ENCODE data around the gene ZNF516. TPM values are rescaled to one million over a fixed set of nuclear protein-coding genes. Genes with fewer than 3 reads are reported as not detected.

The ZNF516 gene
- total RNA-seq, 1 donor from 2014 or later = 53.5 TPM

DNA sequence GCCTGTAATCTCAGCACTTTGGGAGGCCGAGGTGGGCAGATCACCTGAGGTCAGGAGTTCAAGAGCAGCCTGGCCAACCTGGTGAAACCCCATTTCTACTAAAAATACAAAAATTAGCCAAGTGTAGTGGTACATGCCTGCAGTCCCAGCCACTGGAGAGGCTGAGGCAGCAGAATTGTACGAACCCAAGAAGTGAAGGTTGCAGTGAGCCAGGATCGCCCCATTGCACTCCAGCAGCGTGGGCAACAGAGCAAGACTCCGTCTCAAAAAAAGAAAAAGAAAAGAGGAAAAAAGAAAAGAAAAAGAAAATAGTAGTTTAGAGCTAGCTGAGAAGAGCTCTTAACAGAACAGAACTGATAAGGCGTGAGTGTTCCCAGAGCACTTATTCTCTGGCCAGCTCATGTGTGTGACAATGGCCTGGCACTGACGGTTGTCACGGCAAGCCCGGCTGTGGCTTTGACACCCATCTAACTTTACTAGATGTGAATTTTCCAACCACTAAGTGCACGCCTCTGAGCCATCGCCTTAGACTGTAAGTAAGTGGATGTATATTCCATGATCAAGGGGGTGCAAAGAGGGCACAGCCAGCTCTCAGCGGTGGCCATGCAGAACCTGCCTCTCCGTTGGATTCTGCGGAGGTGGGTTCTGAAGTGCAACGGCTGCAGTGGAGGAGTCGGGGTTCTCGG, 80.0 kb downstream of the ZNF516 start:
- ATAC-seq (no peak), DNase-seq (ENCODE audit: low spot score) (no peak)
- intact Hi-C loops (cut with DNase I) = no loop called here

DNA sequence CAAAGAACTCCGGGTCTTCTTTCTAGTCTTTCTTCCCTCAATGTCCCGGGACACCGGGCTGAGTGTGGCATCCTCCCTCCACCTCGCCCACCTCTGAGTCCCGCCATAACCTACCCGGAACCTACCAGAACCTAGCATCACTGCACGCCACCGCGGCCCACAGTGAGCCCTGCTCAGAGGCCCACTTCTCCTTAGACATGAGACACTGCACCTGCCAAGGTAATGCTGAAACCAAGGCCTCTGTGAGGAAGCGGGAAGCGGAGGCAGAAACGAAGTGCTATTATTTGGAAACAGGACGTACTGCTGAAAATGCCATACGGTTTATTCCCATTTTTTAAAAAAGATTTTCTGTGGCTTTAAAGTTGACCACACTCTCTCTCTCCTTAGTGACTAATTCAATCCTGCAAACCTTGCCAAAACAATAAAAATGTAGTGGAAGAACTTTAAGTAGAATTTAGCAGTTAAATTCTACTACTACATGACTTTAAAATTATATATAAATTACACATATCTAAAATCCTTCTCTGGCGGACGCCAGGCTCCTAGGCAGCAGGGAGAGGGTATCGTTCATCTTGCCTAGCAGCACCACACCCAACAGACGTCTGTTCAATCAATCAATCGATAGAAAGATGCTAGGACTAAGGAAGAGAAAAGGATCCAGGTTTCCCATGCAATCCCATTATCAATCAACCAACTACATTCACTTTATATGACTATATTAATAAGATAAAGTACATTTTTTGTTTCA, 82.0 kb downstream of the ZNF516 start:
- DNase-seq (ENCODE audit: low spot score) (no peak), ATAC-seq (peak; percentile 14)
- intact Hi-C loops (cut with DNase I) = no loop called here

DNA sequence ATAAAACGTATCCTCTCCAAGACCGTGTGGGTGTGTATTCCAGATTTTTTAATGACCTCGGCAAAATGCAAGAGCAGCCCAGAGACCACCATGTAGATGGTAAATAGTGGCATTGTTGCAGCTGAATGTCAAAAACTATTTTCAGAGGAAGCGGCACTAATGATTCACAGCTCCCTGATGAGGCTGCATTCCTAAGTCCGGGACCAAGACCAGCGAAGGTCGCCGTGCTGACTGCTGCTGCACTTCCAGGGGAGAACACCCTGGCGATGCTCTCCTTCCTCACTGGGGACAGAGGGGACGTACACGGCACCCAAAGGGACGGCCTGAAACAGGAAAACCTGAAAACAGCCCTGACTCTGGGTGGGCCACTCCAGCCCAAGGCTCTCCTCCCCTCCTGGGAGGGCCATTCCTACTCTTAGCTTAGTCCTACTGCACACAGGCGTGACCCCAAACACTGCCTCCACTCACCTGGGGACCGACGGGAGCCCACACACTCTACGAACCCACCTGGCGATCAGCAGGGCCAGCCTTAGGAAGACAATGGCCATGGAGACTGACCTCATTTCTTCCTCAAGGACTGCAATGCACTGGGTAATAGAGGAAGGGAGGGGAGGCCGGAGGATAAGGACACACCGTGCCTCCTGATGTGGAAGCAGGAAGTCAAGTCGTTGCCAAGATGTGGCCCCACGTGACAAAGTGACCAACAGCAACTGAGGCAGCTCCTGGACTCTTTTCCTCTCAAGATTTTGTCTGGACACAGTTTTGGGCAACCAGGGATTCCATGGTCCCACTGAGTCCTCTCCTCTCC, 82.8 kb downstream of the ZNF516 start:
- peak; percentile 65 for ATAC-seq
- no peak for DNase-seq (ENCODE audit: low spot score)
- intact Hi-C loops (cut with DNase I) = no loop called here

DNA sequence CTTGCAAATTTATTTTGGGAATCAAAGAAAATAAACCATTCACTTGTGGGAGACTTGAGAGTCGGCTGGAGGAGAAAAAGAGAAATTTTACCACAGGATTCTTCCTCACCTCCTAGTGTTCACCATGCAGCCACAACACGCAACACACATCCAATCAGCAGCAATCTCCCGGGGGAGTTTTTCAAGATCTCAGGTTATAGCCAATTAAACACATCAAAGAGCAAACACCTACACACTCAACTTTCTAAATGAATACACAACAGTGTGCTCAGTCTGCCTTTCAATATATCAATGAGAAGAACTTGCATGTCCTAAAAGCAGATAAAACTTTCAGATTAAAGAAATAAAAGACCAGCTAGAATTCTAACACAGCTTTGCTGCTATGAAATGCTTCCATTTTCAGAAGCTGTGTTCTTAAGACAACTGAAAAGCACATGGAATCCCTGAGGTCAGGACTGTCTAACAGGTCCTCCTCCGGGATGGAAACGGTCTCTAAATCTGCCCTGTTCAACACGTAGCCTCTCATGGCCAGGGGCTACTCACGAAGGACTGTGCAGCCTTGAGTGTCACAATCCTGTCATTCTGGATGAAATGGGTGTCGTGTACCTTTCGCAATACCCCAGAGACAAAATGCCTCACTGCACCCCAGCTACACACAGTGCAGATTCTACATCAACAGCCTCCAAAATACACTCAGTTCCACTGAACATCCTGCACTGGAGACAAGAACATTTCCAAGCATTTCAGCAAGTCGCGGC, 84.2 kb downstream of the ZNF516 start:
- ATAC-seq (no peak), DNase-seq (ENCODE audit: low spot score) (no peak)
- intact Hi-C loops (cut with DNase I) = no loop called here

DNA sequence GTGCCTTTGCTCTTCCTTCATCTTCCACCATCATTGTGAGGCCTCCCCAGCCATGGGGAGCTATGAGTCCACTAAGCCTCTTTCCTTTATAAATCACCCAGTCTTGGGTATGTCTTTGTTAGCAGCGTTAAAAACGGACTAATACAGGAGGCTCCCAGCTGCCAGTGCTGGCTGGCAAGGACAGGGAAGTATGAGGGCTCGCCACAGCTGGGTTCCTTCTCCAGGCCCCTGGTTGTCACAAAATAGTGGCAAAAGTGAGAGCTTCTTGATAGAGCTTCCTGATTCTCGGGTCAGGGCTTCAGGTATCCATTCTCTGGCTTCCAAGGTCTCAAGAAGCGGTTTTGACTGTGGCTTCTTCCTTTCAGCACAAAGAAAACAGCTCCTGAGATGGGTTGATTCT, 85.0 kb downstream of the ZNF516 start:
- no peak for ATAC-seq
- intact Hi-C loops (cut with DNase I) = no loop called here

DNA sequence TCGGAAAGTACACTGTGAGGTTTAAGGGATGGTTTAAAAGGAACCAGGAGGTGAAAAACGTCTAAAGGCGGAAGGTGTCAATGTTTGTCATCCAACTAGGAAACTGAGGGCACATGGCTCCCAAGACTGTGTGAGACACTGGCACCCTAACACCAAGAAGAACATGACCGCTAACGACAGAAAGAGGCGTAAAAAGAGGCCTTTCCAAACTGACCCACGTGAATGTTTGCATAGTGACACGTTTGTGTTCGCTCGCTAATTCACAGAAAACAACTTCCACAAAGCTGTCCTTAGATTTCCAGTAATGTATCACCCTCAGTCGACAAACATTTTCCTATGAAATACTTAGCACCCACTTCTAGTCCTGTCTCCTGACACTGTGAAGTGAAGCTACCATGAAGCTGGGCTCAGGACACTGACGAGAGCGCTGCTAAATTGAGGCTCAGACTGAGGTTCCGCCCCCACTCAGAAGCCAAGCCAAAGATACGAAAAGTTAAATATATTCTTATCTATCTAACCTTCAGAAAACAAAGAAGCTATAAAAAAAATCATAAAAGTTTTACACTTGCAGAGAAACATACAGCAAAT, 86.5 kb downstream of the ZNF516 start:
- intact Hi-C loops (cut with DNase I) = loop anchor here (10.0 kb wide), 1 partner anchor 206 kb away; no protein-coding TSS in a partner anchor
- DNase-seq (ENCODE audit: low spot score) (no peak), ATAC-seq (no peak)

More for the DNA sequence above, 85.0 kb downstream of the ZNF516 start:
- no peak for DNase-seq (ENCODE audit: low spot score)

DNA sequence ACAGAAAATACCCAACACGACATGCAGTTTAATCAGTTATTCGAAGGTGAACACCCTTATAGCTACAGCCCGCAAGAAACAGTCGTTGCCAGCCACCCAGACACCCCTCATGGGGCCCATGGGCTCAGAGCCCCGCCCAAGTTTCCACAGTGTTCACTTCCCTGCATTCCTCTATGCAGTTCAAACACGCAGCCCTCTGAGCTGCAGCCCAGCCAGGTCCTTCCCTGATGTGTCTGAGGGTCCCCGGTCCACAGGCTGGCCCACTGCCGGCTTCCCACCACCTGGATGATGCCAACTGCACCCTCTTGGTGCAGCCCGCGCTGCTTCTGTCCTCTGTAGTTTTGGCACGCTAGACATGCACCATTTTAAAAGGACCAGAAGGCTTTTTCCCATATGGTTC, 87.4 kb downstream of the ZNF516 start:
- intact Hi-C loops (cut with DNase I) = loop anchor here (10.0 kb wide), 1 partner anchor 207 kb away; no protein-coding TSS in a partner anchor

DNA sequence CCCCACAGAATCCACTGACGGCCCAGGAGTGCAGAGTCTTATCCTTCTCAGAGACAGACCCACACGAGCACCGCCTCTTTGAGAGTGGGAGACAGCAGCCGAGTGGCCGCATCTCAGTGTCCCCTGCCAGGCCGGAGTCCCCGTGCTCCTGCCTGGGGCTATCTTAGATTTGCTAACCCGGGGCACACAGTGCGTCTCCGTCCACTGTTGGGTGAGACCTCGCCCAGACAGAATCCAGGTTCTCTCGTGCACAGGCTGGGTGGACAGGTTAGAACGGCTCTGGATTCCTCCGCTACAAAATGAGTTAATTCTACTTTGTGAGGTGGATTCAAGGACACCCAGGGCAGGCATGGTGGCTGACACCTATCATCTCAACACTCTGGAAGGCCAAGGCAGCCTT, 88.3 kb downstream of the ZNF516 start:
- no peak for ATAC-seq
- DNase-seq (ENCODE audit: low spot score) = no peak
- intact Hi-C loops (cut with DNase I) = loop anchor here (1.0 to 10.0 kb wide), 2 partner anchors 208 to 293 kb away; no protein-coding TSS in a partner anchor

More for the DNA sequence above, 87.4 kb downstream of the ZNF516 start:
- DNase-seq (ENCODE audit: low spot score) = no peak
- no peak for ATAC-seq

DNA sequence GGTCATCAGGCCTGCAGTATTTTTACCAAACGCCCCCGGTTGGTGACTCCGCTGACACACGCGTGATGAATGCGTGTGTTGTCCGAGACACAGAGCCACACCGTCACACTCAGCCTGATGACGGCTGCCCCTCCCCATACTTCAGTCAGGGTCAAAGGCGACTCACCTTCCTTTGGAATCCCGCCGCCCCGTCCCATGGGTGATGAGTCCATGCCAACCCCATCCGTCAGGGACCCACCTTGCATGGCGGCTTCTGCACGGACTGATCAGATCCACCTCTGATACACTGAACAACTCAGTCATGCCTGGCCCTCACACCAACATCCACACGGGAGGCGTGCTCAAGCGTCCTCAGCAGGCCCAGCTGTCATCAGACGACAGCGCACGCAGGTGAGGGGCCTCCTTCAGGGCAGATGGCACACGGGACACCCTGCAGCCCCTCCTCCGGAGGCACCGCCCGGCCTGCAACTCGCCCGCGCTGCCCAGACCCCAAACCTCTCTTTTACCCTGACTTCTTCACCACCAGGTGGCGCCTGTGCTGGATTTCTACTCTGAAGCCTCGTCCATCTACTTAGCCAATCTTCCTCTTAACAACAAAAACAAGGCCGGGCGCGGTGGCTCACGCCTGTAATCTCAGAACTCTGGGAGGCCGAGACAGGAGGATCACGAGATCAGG, 89.2 kb downstream of the ZNF516 start:
- intact Hi-C loops (cut with DNase I) = loop anchor here (1.0 to 10.0 kb wide), 2 partner anchors 209 to 293 kb away; no protein-coding TSS in a partner anchor
- DNase-seq (ENCODE audit: low spot score) (no peak), ATAC-seq (peak; percentile 27)

DNA sequence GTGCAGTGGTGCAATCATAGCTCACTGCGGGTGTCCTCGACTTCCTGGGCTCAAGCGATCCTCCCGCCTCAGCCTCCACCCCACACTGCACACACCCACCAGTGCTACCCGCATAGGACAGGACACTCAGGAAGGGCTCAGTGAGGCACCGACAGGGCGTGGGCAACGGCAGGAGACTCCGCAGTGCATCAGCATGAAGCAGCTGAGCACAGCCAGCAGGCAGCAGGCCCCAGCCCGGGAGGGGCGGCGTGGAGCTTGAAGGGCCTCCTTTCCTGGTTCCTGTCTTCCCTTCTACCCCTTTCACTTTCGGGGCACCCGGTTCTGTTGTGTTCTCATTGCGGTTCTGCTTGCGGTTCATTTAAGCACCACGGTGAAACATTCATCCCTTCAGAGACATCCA, 89.8 kb downstream of the ZNF516 start:
- DNase-seq (ENCODE audit: low spot score) (no peak), ATAC-seq (no peak)
- intact Hi-C loops (cut with DNase I) = loop anchor here (10.0 kb wide), 1 partner anchor 210 kb away; no protein-coding TSS in a partner anchor

DNA sequence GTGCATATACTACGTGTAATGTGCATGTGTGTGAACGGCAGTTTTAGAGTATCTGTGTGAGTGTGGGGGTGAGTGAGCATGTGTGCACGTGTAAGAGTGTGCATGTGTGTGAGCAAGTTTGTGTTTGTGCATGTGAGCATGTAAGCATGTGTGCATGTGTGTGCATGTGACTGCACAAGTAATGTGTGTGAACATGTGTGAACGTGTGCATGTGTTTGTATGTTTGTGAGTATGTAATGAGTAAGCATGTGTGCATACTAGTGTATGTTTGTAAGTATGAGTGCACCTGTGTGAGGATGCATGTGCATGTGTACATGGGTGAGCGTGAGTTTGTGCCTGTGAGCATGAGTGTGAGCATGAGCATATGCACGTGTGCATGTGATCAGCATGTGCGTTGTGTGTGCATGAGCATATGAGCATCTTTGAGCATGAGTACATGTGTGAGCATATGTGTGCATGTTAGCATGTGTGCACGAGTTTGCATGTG, 90.7 kb downstream of the ZNF516 start:
- ATAC-seq (no peak), DNase-seq (ENCODE audit: low spot score) (no peak)
- intact Hi-C loops (cut with DNase I) = loop anchor here (10.0 kb wide), 1 partner anchor 210 kb away; no protein-coding TSS in a partner anchor

DNA sequence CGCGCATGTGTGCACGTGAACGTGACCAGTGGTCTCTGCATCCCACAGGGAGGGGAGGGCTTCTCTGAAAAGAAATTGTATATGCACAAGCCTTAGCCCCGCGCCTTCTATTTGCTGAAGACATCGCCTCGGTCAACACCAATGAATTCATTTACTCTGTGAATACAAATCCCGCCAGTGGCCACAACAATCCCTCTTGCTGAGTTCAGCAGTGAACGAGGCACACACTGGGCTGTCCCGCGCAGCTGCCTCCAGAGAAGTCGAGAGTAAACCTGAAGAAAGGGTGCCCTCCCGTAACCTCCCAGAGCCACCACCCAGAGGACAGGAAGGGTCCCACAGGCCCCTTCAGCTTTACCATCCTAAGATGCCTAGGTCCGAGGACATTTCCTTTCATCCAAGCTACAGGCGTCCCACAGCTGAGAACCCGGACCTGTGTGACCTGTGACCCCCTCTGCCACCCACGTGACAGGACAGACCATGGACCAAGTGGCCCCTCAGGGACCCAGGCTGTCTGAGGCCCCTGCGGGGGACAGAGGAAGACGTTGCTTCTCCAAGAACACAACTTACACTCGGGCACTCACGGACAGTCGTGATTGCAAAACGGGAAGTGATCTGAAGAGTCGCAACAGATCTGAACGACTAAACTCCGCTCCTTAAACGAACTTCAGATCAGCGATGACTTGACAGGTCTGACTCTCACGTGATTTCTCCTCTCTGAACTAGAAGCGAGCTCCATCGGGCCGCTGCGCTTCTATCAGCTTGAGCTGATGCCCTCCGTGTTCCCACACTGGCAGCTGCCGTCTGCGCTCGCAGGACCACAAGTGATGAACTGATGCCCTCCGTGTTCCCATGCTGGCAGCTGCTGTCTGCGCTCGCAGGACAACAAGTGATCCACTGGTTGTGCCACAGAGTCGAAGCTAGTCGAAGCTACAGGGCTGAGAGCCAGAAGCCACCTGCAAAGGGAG, 92.7 kb downstream of the ZNF516 start:
- DNase-seq (ENCODE audit: low spot score) = no peak
- no peak for ATAC-seq
- intact Hi-C loops (cut with DNase I) = loop anchor here (10.0 kb wide), 1 partner anchor 212 kb away; no protein-coding TSS in a partner anchor

DNA sequence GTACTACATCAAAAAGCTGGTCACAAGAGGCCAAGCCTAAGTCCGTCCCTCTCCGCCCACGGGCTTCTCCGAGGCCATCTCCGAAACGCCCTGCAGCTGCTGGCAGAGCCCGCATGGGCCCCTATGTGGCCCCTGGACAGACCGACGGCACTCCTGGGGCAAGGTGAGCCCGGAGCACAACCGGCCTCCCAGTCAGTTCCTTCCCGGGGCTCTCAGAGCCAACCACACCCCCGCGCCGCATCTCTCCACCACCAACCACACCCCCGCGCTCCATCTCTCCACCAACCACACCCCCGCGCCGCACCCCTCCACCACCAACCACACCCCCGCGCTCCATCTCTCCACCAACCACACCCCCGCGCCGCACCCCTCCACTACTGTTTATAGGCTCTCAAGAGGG, 93.5 kb downstream of the ZNF516 start:
- intact Hi-C loops (cut with DNase I) = loop anchor here (10.0 kb wide), 1 partner anchor 213 kb away; no protein-coding TSS in a partner anchor
- ATAC-seq (peak; percentile 45), DNase-seq (ENCODE audit: low spot score) (no peak)

DNA sequence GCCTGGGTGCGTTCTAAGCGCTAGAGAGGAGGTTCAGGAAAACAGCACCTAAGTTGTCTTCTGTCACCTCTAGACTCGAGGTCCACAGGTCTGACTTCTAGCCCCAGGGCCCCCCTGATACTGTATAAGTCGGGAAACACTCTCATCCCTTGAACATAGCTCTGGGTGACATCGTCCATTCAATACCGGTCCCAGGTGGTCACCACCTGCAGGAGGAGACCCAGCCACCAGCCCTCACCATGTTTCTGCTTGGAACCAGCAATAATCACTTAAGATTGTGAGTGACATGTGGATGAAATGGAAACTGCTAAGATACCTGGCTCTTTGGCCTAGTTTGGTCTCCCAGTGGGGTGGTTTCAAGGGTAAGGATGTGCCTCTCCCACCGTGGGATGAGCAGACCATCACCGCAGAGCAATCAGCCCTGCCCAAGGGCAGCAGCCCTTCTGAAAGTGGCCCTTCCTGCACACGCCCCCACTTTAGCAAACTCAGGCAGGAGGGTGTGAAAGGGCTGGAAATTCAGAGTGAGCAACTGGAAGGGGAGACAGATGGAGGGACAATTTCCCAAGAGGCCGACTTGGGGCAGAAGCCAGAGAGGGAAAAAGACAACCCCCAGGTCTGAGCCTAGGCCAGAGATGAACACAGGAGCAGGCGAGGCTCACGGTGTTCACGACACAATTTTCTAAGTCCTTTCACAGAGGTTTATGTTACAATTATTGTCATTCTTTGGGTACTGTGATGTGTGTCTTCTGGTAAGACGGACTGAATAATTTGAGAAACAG, 95.2 kb downstream of the ZNF516 start:
- DNase-seq (ENCODE audit: low spot score) (peak; percentile 54), ATAC-seq (no peak)
- intact Hi-C loops (cut with DNase I) = loop anchor here (10.0 kb wide), 2 partner anchors 215 to 285 kb away; no protein-coding TSS in a partner anchor

DNA sequence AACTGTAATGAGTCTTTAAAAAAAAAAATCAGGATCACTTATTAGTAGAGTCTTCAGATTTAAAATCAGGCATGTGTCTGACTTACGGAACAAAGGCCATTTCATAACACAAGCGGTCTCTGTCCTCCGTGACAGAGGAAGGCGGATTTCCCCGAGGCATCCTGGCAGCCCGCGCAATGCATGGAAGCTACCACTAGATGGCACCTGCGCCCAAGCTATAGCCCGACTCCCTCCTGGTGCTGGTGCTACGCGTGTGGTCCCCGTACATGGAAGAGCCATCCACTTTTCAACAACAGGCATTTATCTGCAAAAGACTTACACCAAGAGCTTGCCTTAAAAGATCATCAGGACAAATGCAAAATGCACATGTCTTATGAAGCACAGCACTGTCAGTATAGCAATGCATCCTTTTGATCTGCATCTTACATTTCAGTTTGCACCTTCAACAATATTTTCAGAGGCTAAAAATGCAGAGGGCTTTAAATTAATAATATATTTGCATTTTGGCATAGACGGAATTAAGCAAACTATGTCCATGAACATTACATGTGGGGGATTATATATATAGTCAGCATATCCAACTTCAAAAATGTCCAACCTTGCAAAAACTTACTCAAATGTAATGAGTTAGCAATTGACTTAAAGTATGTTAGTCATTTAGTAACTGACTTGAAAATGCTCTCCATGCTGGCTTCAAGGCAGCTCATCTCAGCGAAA, 96.0 kb downstream of the ZNF516 start:
- intact Hi-C loops (cut with DNase I) = loop anchor here (10.0 kb wide), 1 partner anchor 286 kb away; no protein-coding TSS in a partner anchor
- DNase-seq (ENCODE audit: low spot score) = peak; percentile 94
- peak; percentile 94 for ATAC-seq

All from sciatic nerve (tissue), 2 donors.